SW 1271 (cell line): ENCODE data around the gene LMF1.

Experiments
- DNase-seq, 2 experiments: peaks; one replicate each; lab custom pipeline; 2025; lab: John Stamatoyannopoulos, UW

The LMF1 gene

GRCh38 chr16:912684-913613, 57.8 kb downstream of the LMF1 start:
- no peak for DNase-seq

DNA sequence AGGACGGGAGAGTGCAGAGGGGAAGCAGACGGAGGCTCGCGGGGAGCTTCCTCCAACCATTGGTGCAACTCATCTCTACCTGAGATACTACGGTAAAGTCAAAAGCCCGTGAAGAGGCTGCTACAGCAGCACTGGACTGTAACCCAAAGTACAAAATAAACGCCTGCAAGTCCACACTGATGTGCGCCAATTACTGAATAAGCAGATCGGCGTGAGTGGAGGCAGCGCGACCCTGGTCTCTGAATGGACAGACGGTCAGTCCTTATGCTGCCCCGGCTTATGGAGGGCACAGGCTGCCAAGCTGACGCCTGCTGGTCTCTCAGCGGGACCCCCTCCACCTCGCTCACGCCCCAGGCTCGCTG, 58.5 kb downstream of the LMF1 start:
- DNase-seq, result no peak

GRCh38 chr16:911604-912321, 59.0 kb downstream of the LMF1 start:
- no peak for DNase-seq

- DNase-seq, result no peak
Measured at GRCh38 chr16:911101-911500, 59.7 kb downstream of the LMF1 start.

DNA sequence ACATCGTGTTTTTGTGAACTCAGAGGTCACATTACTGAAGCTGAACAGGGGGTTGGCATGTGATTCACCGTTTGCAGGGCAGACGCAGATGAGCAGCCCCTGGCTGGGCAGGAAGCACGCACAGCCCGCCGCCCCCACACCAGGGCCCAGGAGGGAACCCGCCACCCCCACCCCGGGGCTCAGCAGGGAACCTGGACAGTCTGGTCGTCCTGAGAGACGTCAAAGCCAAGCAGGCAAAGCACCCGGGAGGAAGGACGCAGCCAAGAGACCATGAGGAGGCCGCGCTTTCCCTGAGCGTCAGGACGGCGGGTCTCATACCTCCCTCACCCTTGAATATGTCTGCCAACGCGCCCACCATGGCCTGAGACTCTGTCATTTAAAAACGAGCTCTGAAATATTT, 60.6 kb downstream of the LMF1 start:
- DNase-seq, result no peak

DNA sequence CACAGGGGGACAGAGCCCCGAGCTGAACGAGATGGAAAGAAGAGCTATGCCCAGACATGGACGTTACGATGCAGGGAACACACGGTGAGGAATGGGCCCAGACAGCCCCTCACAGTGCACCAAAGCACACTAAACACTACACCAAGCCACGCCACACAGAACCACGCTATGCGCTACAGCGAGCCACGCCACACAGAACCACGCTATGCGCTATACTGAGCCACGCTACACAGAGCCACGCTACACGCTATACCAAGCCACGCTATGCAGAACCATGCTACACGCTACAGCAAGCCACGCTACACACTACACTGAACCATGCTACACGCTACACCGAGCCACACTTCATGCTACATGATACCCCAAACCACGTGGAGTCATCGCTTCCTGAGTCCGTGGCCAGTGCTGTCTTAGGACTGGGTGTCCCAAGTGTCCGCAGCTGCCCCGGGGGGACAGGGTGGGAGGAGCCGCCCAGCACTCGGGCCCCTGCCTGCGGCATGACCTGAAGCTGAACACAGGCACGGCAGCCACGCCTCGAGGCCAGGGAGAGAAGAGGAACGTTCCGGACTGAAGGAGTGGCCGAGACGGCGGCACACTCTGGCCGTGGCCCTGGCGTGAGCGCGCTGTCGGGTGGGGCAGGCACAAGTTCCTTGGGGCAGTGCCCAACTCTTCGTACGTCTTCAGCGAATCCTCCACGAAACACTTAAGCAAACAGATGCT, 61.3 kb downstream of the LMF1 start:
- DNase-seq, result no peak

DNA sequence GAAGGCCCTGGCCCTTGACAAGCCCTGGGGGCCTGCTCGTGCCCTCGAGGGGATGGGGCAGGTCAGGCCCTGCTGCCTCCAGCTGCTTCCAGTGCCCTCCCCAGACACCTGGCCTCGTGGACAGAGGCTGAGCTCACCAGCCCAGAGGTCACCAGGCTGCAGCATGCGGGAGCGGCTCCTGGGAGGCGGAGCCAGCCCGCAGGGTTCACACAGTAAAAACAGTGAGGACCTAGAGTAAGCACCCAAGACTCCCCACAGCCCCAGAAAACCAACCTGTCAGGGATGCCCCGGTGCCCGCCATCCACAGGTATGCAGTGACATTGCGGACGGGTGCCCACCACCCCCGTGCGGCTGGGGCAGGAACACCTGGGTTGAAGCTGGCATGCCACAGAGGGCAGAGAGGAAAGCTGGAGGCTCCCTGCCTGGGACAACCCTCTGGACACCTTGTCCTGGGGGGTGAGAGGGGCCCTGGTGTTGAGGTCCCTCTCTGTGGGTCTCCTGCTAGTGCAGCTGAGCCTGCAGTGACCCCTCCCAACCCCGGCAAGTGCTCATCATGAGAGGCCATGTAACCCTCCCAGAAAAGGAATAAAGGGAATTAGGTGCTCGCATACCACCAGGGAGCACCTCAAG, 62.1 kb downstream of the LMF1 start:
- DNase-seq, result no peak

DNA sequence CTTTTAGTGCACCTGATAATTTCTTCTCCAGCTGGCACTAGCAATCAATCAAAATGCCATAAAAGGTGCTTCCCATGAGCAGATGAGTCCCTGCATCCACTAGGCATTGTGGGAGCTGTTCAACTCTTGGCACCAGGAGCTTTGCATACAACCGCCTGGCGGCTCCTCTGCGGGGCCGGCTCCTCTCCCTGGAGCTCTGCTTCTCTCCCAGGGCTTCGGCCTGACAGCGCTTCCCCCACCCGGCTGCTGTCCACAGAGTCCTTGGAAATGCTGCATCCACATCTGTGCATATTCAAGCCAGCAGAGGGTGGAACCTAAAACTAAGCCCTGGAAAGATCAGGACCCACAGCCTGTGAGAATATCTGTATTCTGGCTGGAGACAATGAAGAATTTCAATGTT, 62.9 kb downstream of the LMF1 start:
- DNase-seq, result no peak

DNA sequence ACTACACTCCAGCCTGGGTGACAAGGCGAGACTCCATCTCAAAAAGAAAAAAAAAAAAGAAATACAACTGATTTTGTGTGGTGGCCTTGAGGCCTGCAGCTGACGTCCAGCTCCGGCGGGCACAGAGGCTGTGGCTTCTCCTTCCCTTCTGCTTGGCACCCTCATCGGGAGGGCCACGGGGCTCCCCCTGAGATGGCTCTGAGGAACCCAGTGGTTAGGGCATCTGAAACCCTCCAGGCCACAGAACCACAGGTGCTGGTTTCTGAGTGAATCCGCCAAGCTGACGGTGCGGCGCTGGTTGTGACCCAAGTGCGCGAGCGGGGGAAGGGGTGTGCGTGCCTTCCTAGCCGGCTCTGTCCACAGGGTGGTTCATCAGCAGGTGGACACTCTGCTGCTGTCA, 63.4 kb downstream of the LMF1 start:
- no peak for DNase-seq

GRCh38 chr16:906296-906695, 64.5 kb downstream of the LMF1 start:
- DNase-seq, result no peak

- DNase-seq, result no peak
Measured at GRCh38 chr16:901715-902601, 68.8 kb downstream of the LMF1 start.

- no peak for DNase-seq
Measured at GRCh38 chr16:901149-901548, 69.6 kb downstream of the LMF1 start.

DNA sequence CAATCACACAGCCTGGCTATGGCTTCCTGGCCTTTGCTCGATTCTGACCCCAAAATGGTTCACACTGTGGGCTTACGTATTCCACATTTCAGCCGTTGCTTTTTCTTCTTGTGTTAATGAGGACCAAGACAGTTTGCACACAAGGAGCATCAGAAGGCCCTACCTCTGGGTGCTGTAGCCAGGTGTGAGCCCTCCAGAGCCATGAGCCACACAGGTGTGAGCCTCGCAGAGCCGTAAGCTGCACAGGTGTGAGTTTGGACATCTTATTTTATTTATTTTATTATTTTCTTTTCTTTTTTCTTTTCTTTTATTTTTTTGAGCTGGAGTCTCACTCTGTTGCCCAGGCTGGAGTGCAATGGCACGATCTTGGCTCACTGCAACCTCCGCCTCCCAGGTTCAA, 70.6 kb downstream of the LMF1 start:
- DNase-seq, result no peak

DNA sequence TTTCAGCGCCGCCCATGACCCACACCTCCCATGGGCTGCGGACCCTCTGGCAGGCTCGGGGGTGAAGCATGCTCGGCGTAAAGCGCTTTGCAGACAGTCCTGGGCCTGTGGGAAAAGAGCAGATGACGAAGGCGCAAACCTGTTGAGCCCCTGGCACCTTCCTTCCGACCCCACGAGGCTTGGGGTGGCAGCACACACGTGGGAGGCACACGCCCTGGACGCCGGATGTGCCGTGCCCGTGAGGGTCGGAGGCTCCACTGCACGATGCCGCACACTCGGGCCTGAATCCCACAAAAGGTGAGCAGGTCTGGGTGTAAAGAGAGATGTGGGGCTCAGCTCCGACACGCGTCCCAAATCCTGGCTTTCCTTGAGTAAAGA, 71.1 kb downstream of the LMF1 start:
- DNase-seq, result no peak

GRCh38 chr16:898761-899682, 71.8 kb downstream of the LMF1 start:
- DNase-seq, result no peak

DNA sequence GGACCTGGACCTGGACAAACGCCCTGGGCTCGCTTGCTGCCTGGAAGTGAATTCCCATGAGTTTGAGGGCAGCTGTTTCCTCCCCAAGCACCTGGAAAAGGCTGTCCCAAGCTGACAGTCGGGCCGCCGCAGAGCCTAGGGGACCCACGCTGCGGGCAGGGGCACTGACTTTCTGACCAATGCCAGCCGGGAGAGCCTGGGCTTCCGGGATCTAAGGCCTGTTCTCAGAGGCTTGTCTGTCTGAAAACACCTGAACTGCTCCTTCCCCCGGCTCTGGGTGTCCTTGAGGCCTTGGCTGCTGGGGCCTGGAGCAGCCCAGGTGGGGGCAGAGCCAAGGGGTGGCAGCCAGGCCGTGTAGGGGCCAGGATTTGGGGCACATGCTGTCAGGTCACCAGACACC, 72.6 kb downstream of the LMF1 start:
- DNase-seq, result no peak

DNA sequence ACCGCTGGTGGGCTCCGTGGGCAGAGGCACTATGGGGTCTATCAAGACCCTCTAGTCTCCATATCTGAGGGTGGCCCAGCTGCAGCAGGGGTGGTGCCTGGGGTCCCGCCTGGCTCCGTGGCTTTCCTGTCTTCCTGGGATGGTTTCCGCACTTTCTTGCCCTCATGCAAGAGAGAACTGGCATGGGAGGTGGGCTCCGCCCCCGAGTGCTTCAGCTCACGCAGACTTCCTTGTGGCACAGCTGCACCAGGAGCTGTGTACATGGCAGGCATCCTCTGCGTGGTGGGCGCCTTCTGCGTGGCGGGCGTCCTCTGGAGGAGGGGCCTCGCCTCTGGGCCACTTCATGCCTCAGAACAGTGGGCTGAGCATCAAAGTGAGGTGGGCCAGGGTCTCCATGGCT, 73.1 kb downstream of the LMF1 start:
- DNase-seq, result no peak

DNA sequence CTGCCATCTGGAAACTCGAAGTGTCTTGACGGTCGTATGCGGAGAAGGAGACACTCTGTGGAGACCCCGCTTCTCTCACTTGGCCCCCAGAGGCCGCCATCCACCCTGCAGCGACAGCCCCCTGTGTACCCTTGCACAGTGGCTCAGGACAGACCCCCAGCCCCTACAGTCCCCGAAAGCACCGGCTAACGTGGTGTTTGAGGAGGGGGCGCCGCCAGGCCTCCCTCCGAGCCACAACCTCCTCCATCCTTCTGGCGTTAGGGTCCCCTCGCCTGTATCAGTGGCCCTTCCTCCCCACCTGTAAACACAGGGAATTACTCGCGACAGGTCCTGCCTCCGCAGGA, 73.6 kb downstream of the LMF1 start:
- DNase-seq, result no peak

DNA sequence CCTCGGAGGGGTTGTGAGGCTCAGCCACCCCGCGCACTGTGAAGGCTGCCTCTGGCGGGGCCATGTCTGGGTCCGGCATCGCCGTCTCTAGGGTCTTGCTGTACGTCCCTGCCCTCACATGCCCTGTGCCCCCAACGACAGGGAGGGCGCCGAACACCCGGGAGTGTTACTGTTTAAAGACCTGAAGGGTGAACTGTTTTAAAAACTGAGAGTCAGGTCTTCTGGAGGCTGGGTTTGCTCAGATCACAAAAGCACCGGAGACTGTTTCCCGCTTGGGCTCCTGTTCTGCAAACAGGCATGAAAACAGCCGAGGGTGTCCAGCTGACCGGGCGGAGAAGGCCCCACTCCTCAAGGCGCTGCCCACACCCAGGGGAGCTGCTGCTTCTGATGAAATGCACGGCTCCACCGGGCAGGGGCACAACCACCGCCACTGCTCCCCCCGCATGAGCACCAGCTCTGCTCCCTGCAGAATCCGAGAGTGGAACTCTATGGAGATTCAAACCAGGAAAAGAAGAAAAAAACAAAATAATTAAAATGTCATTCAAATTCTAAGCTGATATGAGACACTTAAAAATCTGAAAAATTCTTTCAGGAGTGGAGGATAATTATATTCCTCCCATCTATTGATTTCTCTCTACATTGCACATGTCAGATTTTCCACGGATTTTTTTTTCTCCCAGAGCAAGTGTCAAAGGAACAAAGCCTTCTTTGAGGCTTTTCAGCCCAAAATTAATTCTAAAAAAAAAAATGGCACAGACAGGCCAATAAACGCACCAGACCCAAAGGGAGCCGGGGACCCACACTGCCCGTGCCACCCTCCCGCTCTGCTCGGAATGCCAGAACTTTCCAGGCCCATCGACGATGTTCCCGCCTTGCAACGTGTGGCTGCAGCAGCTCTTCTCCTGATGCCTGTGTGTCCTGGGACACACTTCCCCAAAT, 74.3 kb downstream of the LMF1 start:
- no peak for DNase-seq
